ENCODE results near the gene ZBTB16. TPM values are rescaled to one million over a fixed set of nuclear protein-coding genes. Genes with fewer than 3 reads are reported as not detected.
A peak's percentile ranks its signal among the peaks of the same experiment; 100 is the strongest.

ZBTB16 gene
- total RNA-seq, 2 experiments from 2014 or later = 19.1 to 20.6 TPM

GRCh38 chr11:114060392-114061047, 1.0 kb downstream of the ZBTB16 start:
- intact Hi-C loops (cut with DNase I, micrococcal nuclease) = loop anchor here in 1 of 2 experiments (10.0 kb wide), 2 partner anchors 104 to 344 kb away; partner anchors contain the start of genes C11orf71 and RBM7
- Mint-ChIP-seq H3K9me3 (no peaks in the 10 kb centered on the region), H3K4me3 (peak overlapping the region; percentile 89), H3K27me3 (peaks cover 43% of the 10 kb centered on the region), H3K27ac (no peak overlapping the region), H3K36me3 (ENCODE audit: low read depth) (no peaks in the 10 kb centered on the region), H3K4me1 (ENCODE audit: low read depth) (peaks cover 9% of the 10 kb centered on the region)
- Histone ChIP-seq H3K4me3 (ENCODE audit: low read length) (peak overlapping the region; percentile 67), H3K9me3 (ENCODE audit: control insufficient read depth in 1 of 2, insufficient read depth in 1 of 2, low read length in 2 of 2) (no peaks in the 10 kb centered on the region), H3K27ac (ENCODE audit: low read depth in 1 of 2, low read length in 2 of 2) (no peak overlapping the region), H3K27me3 (ENCODE audit: control insufficient read depth in 1 of 2, insufficient read depth in 2 of 2, low read length in 2 of 2) (peaks cover 25 to 28% of the 10 kb centered on the region in 2 experiments), H3K4me1 (ENCODE audit: insufficient read depth, low read length) (peaks cover 40% of the 10 kb centered on the region), H3K36me3 (ENCODE audit: insufficient read depth, low read length) (no peaks in the 10 kb centered on the region)
- DNase-seq (peak in 8 of 14 experiments; percentile 17 to 63 (median 40)), ATAC-seq (ENCODE audit: poor library complexity) (peak; percentile 35)
- CTCF ChIA-PET = interaction anchor here (0.8 kb wide), 1 partner anchor 200 kb away, joined by 3 read pairs; no protein-coding TSS in a partner anchor
- POLR2A ChIA-PET = interaction anchor here (0.6 to 2.5 kb wide), 10 partner anchors 10 to 339 kb away, joined by 3 to 13 read pairs (median 3); partner anchors contain the start of genes C11orf71 and RBM7
- TF ChIP-seq CTCF (IDR thresholded peaks at IDR 0.05) = no peak

- intact Hi-C loops (cut with DNase I, micrococcal nuclease) = loop anchor here in 1 of 2 experiments (10.0 kb wide), 2 partner anchors 104 to 344 kb away; partner anchors contain the start of genes C11orf71 and RBM7
- Mint-ChIP-seq H3K4me3 (peak overlapping the region; percentile 89), H3K4me1 (ENCODE audit: low read depth) (peaks cover 9% of the 10 kb centered on the region), H3K9me3 (no peaks in the 10 kb centered on the region), H3K36me3 (ENCODE audit: low read depth) (no peaks in the 10 kb centered on the region), H3K27me3 (peaks cover 37% of the 10 kb centered on the region), H3K27ac (peak overlapping the region; percentile 17)
- ATAC-seq (ENCODE audit: poor library complexity) (no peak), DNase-seq (no peak)
- Histone ChIP-seq H3K36me3 (ENCODE audit: insufficient read depth, low read length) (no peaks in the 10 kb centered on the region), H3K4me3 (ENCODE audit: low read length) (peak overlapping the region; percentile 67), H3K9me3 (ENCODE audit: control insufficient read depth in 1 of 2, insufficient read depth in 1 of 2, low read length in 2 of 2) (no peaks in the 10 kb centered on the region), H3K27ac (ENCODE audit: low read depth in 1 of 2, low read length in 2 of 2) (no peak overlapping the region), H3K27me3 (ENCODE audit: control insufficient read depth in 1 of 2, insufficient read depth in 2 of 2, low read length in 2 of 2) (peaks cover 25 to 28% of the 10 kb centered on the region in 2 experiments), H3K4me1 (ENCODE audit: insufficient read depth, low read length) (peaks cover 41% of the 10 kb centered on the region)
- ChIA-PET POLR2A (interaction anchor here (0.6 to 2.5 kb wide), 8 partner anchors 10 to 339 kb away, joined by 3 to 13 read pairs (median 4); partner anchors contain the start of genes C11orf71 and RBM7), CTCF (interaction anchor here (0.8 kb wide), 1 partner anchor 200 kb away, joined by 3 read pairs; no protein-coding TSS in a partner anchor)
- no peak for TF ChIP-seq CTCF (IDR thresholded peaks at IDR 0.05)
Measured at GRCh38 chr11:114061048-114061680, 1.7 kb downstream of the ZBTB16 start.

GRCh38 chr11:114061681-114062049, 2.2 kb downstream of the ZBTB16 start:
- peak overlapping the region; percentile 17 for H3K27ac Mint-ChIP-seq
- intact Hi-C loops (cut with DNase I, micrococcal nuclease) = loop anchor here in 1 of 2 experiments (10.0 kb wide), 2 partner anchors 103 to 343 kb away; partner anchors contain the start of genes C11orf71 and RBM7

More at GRCh38 chr11:114061681-114062049, 2.2 kb downstream of the ZBTB16 start:
- no peak for TF ChIP-seq CTCF (IDR thresholded peaks at IDR 0.05)
- H3K9me3 Mint-ChIP-seq = no peaks in the 10 kb centered on the region
- no peaks in the 10 kb centered on the region for H3K36me3 Mint-ChIP-seq (ENCODE audit: low read depth)
- no peak overlapping the region for H3K27ac ChIP-seq (ENCODE audit: low read depth in 1 of 2, low read length in 2 of 2)
- POLR2A ChIA-PET = interaction anchor here (1.0 to 1.5 kb wide), 2 partner anchors 9 to 135 kb away, joined by 3 to 4 read pairs; no protein-coding TSS in a partner anchor
- H3K4me3 ChIP-seq (ENCODE audit: low read length) = peak overlapping the region; percentile 67
- peak overlapping the region; percentile 89 for H3K4me3 Mint-ChIP-seq
- CTCF ChIA-PET = interaction anchor here (0.6 kb wide), 1 partner anchor 532 kb away, joined by 3 read pairs; no protein-coding TSS in a partner anchor
- H3K36me3 ChIP-seq (ENCODE audit: insufficient read depth, low read length) = no peaks in the 10 kb centered on the region
- DNase-seq (no peak), ATAC-seq (ENCODE audit: poor library complexity) (no peak)
- H3K9me3 ChIP-seq (ENCODE audit: control insufficient read depth in 1 of 2, insufficient read depth in 1 of 2, low read length in 2 of 2) = no peaks in the 10 kb centered on the region
- peaks cover 9% of the 10 kb centered on the region for H3K4me1 Mint-ChIP-seq (ENCODE audit: low read depth)
- peaks cover 32% of the 10 kb centered on the region for H3K27me3 Mint-ChIP-seq
- H3K4me1 ChIP-seq (ENCODE audit: insufficient read depth, low read length) = peaks cover 41% of the 10 kb centered on the region
- H3K27me3 ChIP-seq (ENCODE audit: control insufficient read depth in 1 of 2, insufficient read depth in 2 of 2, low read length in 2 of 2) = peaks cover 20 to 28% of the 10 kb centered on the region in 2 experiments
